Activated CD4-positive, alpha-beta T cell treated with anti-CD3 and anti-CD28 coated beads for 36 hours (primary cell): ENCODE results near the gene LSM4. TPM values are rescaled to one million over a fixed set of nuclear protein-coding genes. Genes with fewer than 3 reads are reported as not detected.

Experiments used
- ATAC-seq: fragments of 200-7000 bp; cut with Tn5 transposase; one replicate; pipeline ENCODE4 v1.10.0; 2021; ENCODE audit warnings: mild to moderate bottlenecking, moderate library complexity
- CTCF ChIA-PET: fragments of 350-600 bp; sonication (Branson Sonifier 250); formaldehyde crosslinking; loops from one replicate; lab custom pipeline; 2021; ENCODE audit warnings: antibody characterized with exemption; lab: Charles Lee
- POLR2A ChIA-PET: fragments of 350-600 bp; sonication (Branson Sonifier 250); formaldehyde crosslinking; loops from one replicate; lab custom pipeline; 2021; ENCODE audit warnings: antibody characterized with exemption, inconsistent platforms; lab: Charles Lee
- DNase-seq: peaks from one replicate; pipeline ENCODE4 v3.0.0-alpha.2; 2020
- H3K27ac Mint-ChIP-seq: one replicate; pipeline ENCODE4 v1.8.0; 2021; ENCODE audit warnings: mixed read lengths
- H3K27me3 Mint-ChIP-seq: one replicate; pipeline ENCODE4 v1.8.0; 2021; ENCODE audit warnings: mixed read lengths
- H3K36me3 Mint-ChIP-seq: one replicate; pipeline ENCODE4 v1.8.0; 2021; ENCODE audit warnings: low read depth, mixed read lengths
- H3K4me1 Mint-ChIP-seq: one replicate; pipeline ENCODE4 v1.8.0; 2021; ENCODE audit warnings: mixed read lengths
- H3K4me3 Mint-ChIP-seq: one replicate; pipeline ENCODE4 v1.8.0; 2021; ENCODE audit warnings: mild to moderate bottlenecking, moderate library complexity, mixed read lengths
- H3K9me3 Mint-ChIP-seq: one replicate; pipeline ENCODE4 v1.8.0; 2021; ENCODE audit warnings: low read depth, mixed read lengths
- intact Hi-C, 2 experiments: fragments of 100-400 bp; cut with DNase I in 1 of 2; cut with micrococcal nuclease in 1 of 2; formaldehyde crosslinking; loops; one replicate each; pipeline versions ENCODE4 v1.14.2 to v1.15.1; 2022 to 2024; cut with DNase I, micrococcal nuclease
- total RNA-seq, 2 experiments: library from RNA; stranded (reverse); gene quantifications; one replicate each; pipeline ENCODE4 v1.2.3, GENCODE V29; 2021

The LSM4 gene
- total RNA-seq, 2 experiments from 2014 or later: 269 to 370 TPM

DNA sequence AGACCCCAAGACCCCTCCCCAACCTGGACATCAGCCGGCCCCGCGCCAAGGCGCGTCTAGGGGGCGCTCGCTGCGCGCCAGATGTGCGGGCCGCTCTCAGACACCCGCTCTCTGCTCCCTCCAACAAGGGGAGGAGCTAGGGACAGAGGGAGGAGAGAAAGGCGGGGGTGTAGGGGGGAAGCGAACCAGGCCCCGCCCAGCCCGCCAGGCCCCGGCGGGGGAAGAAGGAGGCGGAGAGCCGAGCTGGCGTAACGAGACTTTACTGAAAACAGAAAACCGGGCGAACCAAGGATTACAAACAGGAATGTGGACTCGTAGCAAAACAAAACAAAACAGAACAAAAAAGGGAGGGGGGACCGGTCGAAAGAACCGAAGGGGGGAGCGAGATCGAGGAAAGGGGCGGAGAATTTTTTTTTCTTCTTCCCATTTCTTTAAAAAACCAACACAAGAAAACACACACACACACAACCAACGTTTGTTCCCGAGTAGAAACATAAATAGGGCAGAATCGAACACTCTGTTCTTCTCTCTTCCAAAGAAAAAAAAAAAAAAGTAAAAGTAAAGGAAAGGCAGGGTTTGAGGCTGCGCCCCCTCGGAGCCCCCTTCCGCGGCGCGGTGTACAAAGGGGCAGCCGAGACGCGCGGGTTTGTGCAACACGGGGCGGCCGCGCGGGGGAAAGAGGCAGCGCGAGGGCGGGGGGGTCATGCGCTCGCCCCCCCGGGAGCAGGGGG lies 43.2 kb downstream of the LSM4 start:
- H3K4me3 Mint-ChIP-seq: peak overlapping the region; percentile 86
- peak; percentile 95 for DNase-seq
- peak; percentile 47 for ATAC-seq
- intact Hi-C loops: loop anchor here (1.0 to 5.0 kb wide), 11 partner anchors 13 to 263 kb away; partner anchors contain the start of genes LSM4 (in 2 of the 2), FKBP8 (in 1 of the 2), MPV17L2 (in 1 of the 2) and RAB3A (in 1 of the 2)
- ChIA-PET CTCF (interaction anchor here (0.6 to 7.5 kb wide), 30 partner anchors 9 to 568 kb away, joined by 3 to 208 read pairs (median 6); partner anchors contain the start of genes LSM4 and MPV17L2), POLR2A (interaction anchor here (0.6 to 11.4 kb wide), 16 partner anchors 12 to 235 kb away, joined by 3 to 291 read pairs (median 10); partner anchors contain the start of genes LSM4, PGPEP1, RAB3A and SSBP4)
- no peaks in the 10 kb centered on the region for H3K9me3 Mint-ChIP-seq
- H3K36me3 Mint-ChIP-seq: peaks cover 31% of the 10 kb centered on the region
- peak overlapping the region; percentile 99 for H3K27ac Mint-ChIP-seq
- H3K27me3 Mint-ChIP-seq: no peaks in the 10 kb centered on the region
- H3K4me1 Mint-ChIP-seq: peaks cover 48% of the 10 kb centered on the region

DNA sequence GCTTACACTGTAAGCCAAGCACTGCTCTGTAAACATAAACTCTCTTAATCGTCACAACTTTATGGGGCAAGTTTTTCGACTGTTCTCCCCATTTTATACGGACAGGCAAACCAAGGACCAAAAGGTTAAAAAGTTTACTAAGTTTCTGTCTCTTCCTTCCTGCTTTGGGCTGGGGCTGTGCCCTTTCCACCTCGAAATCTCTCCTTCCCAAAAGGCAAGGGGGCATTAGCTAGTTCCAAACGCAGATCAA lies 43.7 kb downstream of the LSM4 start:
- H3K4me3 Mint-ChIP-seq: peak overlapping the region; percentile 86
- ATAC-seq (no peak), DNase-seq (no peak)
- ChIA-PET POLR2A (interaction anchor here (0.6 to 11.4 kb wide), 17 partner anchors 13 to 235 kb away, joined by 3 to 291 read pairs (median 10); partner anchors contain the start of genes LSM4, PGPEP1, RAB3A and SSBP4), CTCF (interaction anchor here (0.7 to 7.5 kb wide), 26 partner anchors 8 to 132 kb away, joined by 3 to 208 read pairs (median 6); partner anchors contain the start of genes LSM4 and MPV17L2)
- peak overlapping the region; percentile 99 for H3K27ac Mint-ChIP-seq
- H3K9me3 Mint-ChIP-seq: no peaks in the 10 kb centered on the region
- H3K27me3 Mint-ChIP-seq: no peaks in the 10 kb centered on the region
- intact Hi-C loops: loop anchor here (1.0 to 5.0 kb wide), 10 partner anchors 14 to 161 kb away; partner anchors contain the start of genes LSM4 (in 2 of the 2), MPV17L2 (in 1 of the 2) and RAB3A (in 1 of the 2)
- H3K36me3 Mint-ChIP-seq: peaks cover 31% of the 10 kb centered on the region
- H3K4me1 Mint-ChIP-seq: peaks cover 50% of the 10 kb centered on the region

GRCh38 chr19:18278521-18279265 lies 44.2 kb downstream of the LSM4 start:
- DNase-seq (peak; percentile 76), ATAC-seq (no peak)
- Mint-ChIP-seq H3K9me3 (no peaks in the 10 kb centered on the region), H3K36me3 (peaks cover 31% of the 10 kb centered on the region), H3K27me3 (no peaks in the 10 kb centered on the region), H3K4me1 (peaks cover 49% of the 10 kb centered on the region), H3K27ac (peak overlapping the region; percentile 99), H3K4me3 (peak overlapping the region; percentile 86)
- POLR2A ChIA-PET: interaction anchor here (0.6 to 11.4 kb wide), 19 partner anchors 13 to 234 kb away, joined by 3 to 291 read pairs (median 8); partner anchors contain the start of genes LSM4, PGPEP1, RAB3A and SSBP4
- CTCF ChIA-PET: interaction anchor here (0.6 to 7.5 kb wide), 34 partner anchors 8 to 136 kb away, joined by 3 to 208 read pairs (median 5); partner anchors contain the start of genes LSM4 and MPV17L2
- intact Hi-C loops: loop anchor here (1.0 to 5.0 kb wide), 10 partner anchors 14 to 160 kb away; partner anchors contain the start of genes LSM4 (in 2 of the 2), MPV17L2 (in 1 of the 2) and RAB3A (in 1 of the 2)

GRCh38 chr19:18274781-18275356 lies 48.0 kb downstream of the LSM4 start:
- ChIA-PET CTCF (interaction anchor here (1.0 to 7.5 kb wide), 3 partner anchors 47 to 64 kb away, joined by 3 to 208 read pairs (median 10); partner anchors contain the start of gene LSM4), POLR2A (interaction anchor here (0.7 to 11.4 kb wide), 5 partner anchors 26 to 133 kb away, joined by 3 to 284 read pairs (median 10); partner anchors contain the start of gene LSM4)
- DNase-seq (peak; percentile 36), ATAC-seq (no peak)
- no peaks in the 10 kb centered on the region for H3K27me3 Mint-ChIP-seq
- H3K4me1 Mint-ChIP-seq: peaks cover 35% of the 10 kb centered on the region
- H3K36me3 Mint-ChIP-seq: peaks cover 27% of the 10 kb centered on the region
- intact Hi-C loops: loop anchor here in 1 of 2 experiments (5.0 kb wide), 1 partner anchor 137 kb away; no protein-coding TSS in a partner anchor
- H3K27ac Mint-ChIP-seq: peak overlapping the region; percentile 8
- H3K4me3 Mint-ChIP-seq: peak overlapping the region; percentile 3
- H3K9me3 Mint-ChIP-seq: no peaks in the 10 kb centered on the region

- intact Hi-C loops: no loop called here
- no peaks in the 10 kb centered on the region for H3K27me3 Mint-ChIP-seq
- ATAC-seq: peak; percentile 63
- H3K4me3 Mint-ChIP-seq: peak within 1 kb of the TSS; percentile 3
- ChIA-PET CTCF (interaction anchor here (0.6 to 3.0 kb wide), 6 partner anchors 31 to 119 kb away, joined by 3 to 10 read pairs (median 4); partner anchors contain the start of gene LSM4), POLR2A (interaction anchor here (0.6 to 11.4 kb wide), 4 partner anchors 27 to 106 kb away, joined by 3 to 284 read pairs (median 110); partner anchors contain the start of gene LSM4)
- H3K36me3 Mint-ChIP-seq: peaks cover 21% of the 10 kb centered on the region
- DNase-seq: peak; percentile 62
- H3K27ac Mint-ChIP-seq: peak within 1 kb of the TSS; percentile 8
- H3K4me1 Mint-ChIP-seq: peaks cover 34% of the 10 kb centered on the region
- H3K9me3 Mint-ChIP-seq: no peaks in the 10 kb centered on the region
Observed at GRCh38 chr19:18274219-18274780, 48.6 kb downstream of the LSM4 start, which contains the start of gene IQCN. TSS of gene IQCN (minus strand) at chr19:18274452. CDS start at chr19:18269478, 4,974 bp downstream.

DNA sequence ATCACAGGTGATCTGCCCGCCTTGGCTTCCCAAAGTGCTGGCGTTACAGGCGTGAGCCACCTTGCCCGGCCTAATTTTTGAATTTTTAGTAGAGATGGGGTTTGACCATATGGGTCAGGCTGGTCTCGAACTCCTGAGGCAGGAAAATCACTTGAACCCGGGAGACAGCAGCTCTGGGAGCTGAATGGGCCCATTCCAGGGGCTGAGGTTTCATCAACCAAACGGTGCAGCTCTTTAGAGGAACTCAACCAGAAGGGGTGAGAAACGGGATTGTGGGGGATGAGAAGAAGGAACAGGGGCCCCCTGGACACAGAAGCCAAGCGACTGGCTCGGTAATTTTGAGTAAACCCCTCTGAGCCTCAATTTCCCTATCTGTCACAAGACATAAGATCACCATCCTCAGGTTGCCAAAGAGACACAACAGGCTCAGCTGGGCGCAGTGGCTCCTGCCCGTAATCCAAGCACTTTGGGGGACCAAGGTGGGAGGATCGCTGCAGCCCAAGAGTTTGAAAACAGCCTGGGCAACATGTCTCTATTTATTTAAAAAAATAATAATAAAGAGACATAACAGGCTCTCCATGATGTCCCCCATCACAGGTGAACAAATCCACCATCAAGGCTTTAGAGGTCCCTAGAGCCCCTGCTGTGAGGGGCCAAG lies 49.2 kb downstream of the LSM4 start:
- ChIA-PET CTCF (interaction anchor here (0.6 to 3.0 kb wide), 9 partner anchors 31 to 120 kb away, joined by 3 to 10 read pairs (median 3); partner anchors contain the start of gene LSM4), POLR2A (interaction anchor here (0.6 to 11.4 kb wide), 5 partner anchors 27 to 106 kb away, joined by 3 to 284 read pairs (median 10); partner anchors contain the start of gene LSM4)
- no peak for ATAC-seq
- Mint-ChIP-seq H3K9me3 (no peaks in the 10 kb centered on the region), H3K27ac (no peak overlapping the region), H3K4me1 (peaks cover 27% of the 10 kb centered on the region), H3K27me3 (no peaks in the 10 kb centered on the region), H3K4me3 (no peak overlapping the region), H3K36me3 (peaks cover 15% of the 10 kb centered on the region)
- intact Hi-C loops: no loop called here
- DNase-seq: no peak

DNA sequence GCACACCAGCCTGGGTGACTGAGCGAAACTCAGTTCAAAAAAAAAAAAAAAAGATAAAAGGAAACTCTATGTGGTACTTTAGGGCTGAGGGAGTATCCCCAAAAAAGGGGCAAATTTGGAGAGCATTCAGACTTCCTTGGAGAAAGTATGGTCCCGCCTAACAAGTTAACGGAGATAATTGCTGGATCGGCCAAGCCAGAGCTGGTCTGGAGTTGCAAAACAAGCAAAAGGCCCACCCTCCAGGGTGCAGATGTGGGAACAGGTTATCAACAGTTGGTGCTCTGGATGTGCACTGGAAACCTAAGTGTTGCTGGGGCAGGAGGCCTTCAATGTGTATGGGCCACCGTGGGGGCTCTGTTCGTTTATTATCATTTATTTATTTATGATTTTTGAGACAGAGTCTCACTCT lies 51.4 kb downstream of the LSM4 start:
- no peak for ATAC-seq
- intact Hi-C loops: no loop called here
- no peak overlapping the region for H3K27ac Mint-ChIP-seq
- ChIA-PET CTCF (interaction anchor here (0.7 to 1.6 kb wide), 10 partner anchors 8 to 63 kb away, joined by 3 to 9 read pairs (median 4); no protein-coding TSS in a partner anchor), POLR2A (interaction anchor here (0.7 kb wide), 1 partner anchor 52 kb away, joined by 5 read pairs; the partner anchor contains the start of gene LSM4)
- H3K27me3 Mint-ChIP-seq: no peaks in the 10 kb centered on the region
- H3K36me3 Mint-ChIP-seq: no peaks in the 10 kb centered on the region
- H3K4me1 Mint-ChIP-seq: peaks cover 16% of the 10 kb centered on the region
- H3K4me3 Mint-ChIP-seq: no peak overlapping the region
- no peak for DNase-seq
- no peaks in the 10 kb centered on the region for H3K9me3 Mint-ChIP-seq

GRCh38 chr19:18270326-18270725 lies 52.5 kb downstream of the LSM4 start:
- Mint-ChIP-seq H3K27me3 (no peaks in the 10 kb centered on the region), H3K4me3 (no peak overlapping the region), H3K9me3 (no peaks in the 10 kb centered on the region), H3K36me3 (peaks cover 4% of the 10 kb centered on the region), H3K27ac (no peak overlapping the region), H3K4me1 (peaks cover 11% of the 10 kb centered on the region)
- CTCF ChIA-PET: interaction anchor here (1.2 to 1.9 kb wide), 3 partner anchors 9 to 58 kb away, joined by 4 to 9 read pairs (median 6); no protein-coding TSS in a partner anchor
- no peak for ATAC-seq
- POLR2A ChIA-PET: interaction anchor here (0.6 to 0.7 kb wide), 3 partner anchors 60 to 1002 kb away, joined by 3 to 4 read pairs (median 3); no protein-coding TSS in a partner anchor
- DNase-seq: no peak
- intact Hi-C loops: no loop called here

DNA sequence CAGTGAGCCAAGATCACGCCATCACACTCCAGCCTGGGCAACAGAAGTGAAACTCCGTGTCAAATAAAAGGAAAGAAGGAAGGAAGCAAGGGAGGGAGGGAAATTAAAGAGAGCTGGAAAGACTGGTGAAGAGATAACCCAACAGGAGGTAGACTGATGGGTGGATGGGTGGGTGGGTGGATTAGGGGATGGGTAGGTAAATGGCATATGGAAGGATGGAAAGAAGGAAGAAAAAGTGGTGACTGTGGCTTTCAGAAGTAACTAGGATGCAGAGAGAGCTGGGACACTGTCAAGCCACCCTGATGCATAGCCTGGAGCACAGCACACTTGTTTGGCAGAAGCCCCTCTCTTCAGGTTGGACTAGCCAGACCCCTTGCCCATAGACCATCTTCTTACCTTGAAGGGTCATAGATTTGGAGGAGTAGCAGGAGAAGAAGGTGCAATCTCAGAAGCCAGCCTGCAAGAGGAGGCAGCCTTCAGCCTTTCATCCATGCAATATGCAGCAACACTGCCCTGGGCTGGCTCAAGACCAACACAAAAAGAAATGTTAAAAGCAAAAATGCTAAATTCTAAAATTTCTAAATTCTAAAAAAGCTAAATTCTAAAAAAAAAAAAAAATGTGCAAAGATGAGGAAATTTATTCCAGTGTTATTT lies 53.7 kb downstream of the LSM4 start:
- ATAC-seq: no peak
- no peak overlapping the region for H3K4me3 Mint-ChIP-seq
- no peaks in the 10 kb centered on the region for H3K27me3 Mint-ChIP-seq
- POLR2A ChIA-PET: interaction anchor here (0.6 kb wide), 2 partner anchors 9 to 83 kb away, joined by 3 to 4 read pairs; no protein-coding TSS in a partner anchor
- peaks cover 4% of the 10 kb centered on the region for H3K36me3 Mint-ChIP-seq
- peaks cover 3% of the 10 kb centered on the region for H3K4me1 Mint-ChIP-seq
- no peaks in the 10 kb centered on the region for H3K9me3 Mint-ChIP-seq
- H3K27ac Mint-ChIP-seq: no peak overlapping the region
- CTCF ChIA-PET: interaction anchor here (0.6 to 1.9 kb wide), 12 partner anchors 8 to 529 kb away, joined by 3 to 9 read pairs (median 3); no protein-coding TSS in a partner anchor
- no peak for DNase-seq
- intact Hi-C loops: no loop called here
